GM12801 (cell line): ENCODE results near the gene PRRG3.

Experiments
- CTCF ChIP-seq: IDR thresholded peaks from one replicate; pipeline ENCODE4 v1.5.1; 2011; ENCODE audit warnings: control low read depth; ENCODE audit not compliant: insufficient read length; ENCODE audit errors: extremely low read depth

The PRRG3 gene

GRCh38 chrX:151711154-151711553 lies 15.9 kb downstream of the PRRG3 start:
- no peak for TF ChIP-seq CTCF

GRCh38 chrX:151711787-151712186 lies 16.5 kb downstream of the PRRG3 start:
- no peak for TF ChIP-seq CTCF

- no peak for TF ChIP-seq CTCF
Observed at GRCh38 chrX:151712253-151712652, 17.0 kb downstream of the PRRG3 start.

- TF ChIP-seq CTCF, result no peak
Observed at GRCh38 chrX:151713849-151714248, 18.6 kb downstream of the PRRG3 start.

- TF ChIP-seq CTCF, result no peak
Observed at GRCh38 chrX:151714362-151714761, 19.1 kb downstream of the PRRG3 start.

GRCh38 chrX:151715752-151716151 lies 20.5 kb downstream of the PRRG3 start, which contains the start of gene FATE1:
Gene FATE1, plus strand, starts transcription at chrX:151716035. Its CDS starts 85 bp downstream, at chrX:151716120.
- TF ChIP-seq CTCF, result no peak

- TF ChIP-seq CTCF, result no peak
Observed at GRCh38 chrX:151722241-151722846, 27.1 kb downstream of the PRRG3 start.

- no peak for TF ChIP-seq CTCF
Observed at GRCh38 chrX:151723156-151723760, 28.0 kb downstream of the PRRG3 start.
